KMS-11 (cell line): ENCODE data around the gene OLIG3.

Experiments
- H2AFZ ChIP-seq: fragments of 200-600 bp; sonication (generic); 2 replicates; pipeline ENCODE4 v1.6.1; 2016; ENCODE audit warnings: antibody characterized with exemption, mixed run types, low read depth
- H3K27ac ChIP-seq: fragments of 200-600 bp; sonication (generic); 2 replicates; pipeline ENCODE4 v1.6.1; 2016; ENCODE audit warnings: mild to moderate bottlenecking, mixed run types
- H3K27me3 ChIP-seq: fragments of 200-600 bp; sonication (generic); 2 replicates; pipeline ENCODE4 v1.6.1; 2017; ENCODE audit warnings: mild to moderate bottlenecking, low read depth, mixed run types, moderate library complexity; ENCODE audit not compliant: insufficient read depth
- H3K36me3 ChIP-seq: fragments of 200-600 bp; sonication (generic); 2 replicates; pipeline ENCODE4 v1.6.1; 2017; ENCODE audit warnings: mild to moderate bottlenecking, mixed run types; ENCODE audit not compliant: insufficient read depth
- H3K4me1 ChIP-seq: fragments of 200-600 bp; sonication (generic); 2 replicates; pipeline ENCODE4 v1.6.1; 2016; ENCODE audit warnings: mild to moderate bottlenecking, low read depth, mixed run types; ENCODE audit not compliant: poor library complexity, severe bottlenecking
- H3K4me2 ChIP-seq: fragments of 200-600 bp; sonication (generic); 2 replicates; pipeline ENCODE4 v1.7.0; 2016; ENCODE audit warnings: mild to moderate bottlenecking, mixed run types
- H3K4me3 ChIP-seq: fragments of 200-600 bp; sonication (generic); IDR thresholded peaks from 2 replicates; pipeline ENCODE4 v1.6.1; 2017; ENCODE audit warnings: low read depth, low read length, mixed read lengths; ENCODE audit not compliant: insufficient read depth
- H3K79me2 ChIP-seq: fragments of 200-600 bp; sonication (generic); 2 replicates; pipeline ENCODE4 v1.6.1; 2016; ENCODE audit warnings: low read depth, mixed run types; ENCODE audit not compliant: insufficient read depth
- H3K9ac ChIP-seq: fragments of 200-600 bp; sonication (generic); 2 replicates; pipeline ENCODE4 v1.6.1; 2016; ENCODE audit warnings: mild to moderate bottlenecking, mixed run types
- H4K20me1 ChIP-seq: fragments of 200-600 bp; sonication (generic); 2 replicates; pipeline ENCODE4 v1.6.1; 2016; ENCODE audit warnings: mild to moderate bottlenecking, mixed run types; ENCODE audit not compliant: insufficient read depth
- CTCF ChIP-seq: fragments of 200-600 bp; sonication (generic); conservative IDR thresholded peaks from 2 replicates; pipeline ENCODE4 v1.6.1; 2017; ENCODE audit warnings: low read depth, mild to moderate bottlenecking, antibody characterized with exemption, low read length, moderate library complexity, mixed read lengths

Gene OLIG3

GRCh38 chr6:137494281-137494987 lies at the start of gene OLIG3:
Gene OLIG3 (minus strand): TSS chr6:137494394. CDS start chr6:137494170, 224 bp downstream.
- H3K4me1 ChIP-seq: no peaks in the 10 kb centered on the region
- H3K4me2 ChIP-seq: no peak within 1 kb of the TSS
- no peaks in the 10 kb centered on the region for H3K36me3 ChIP-seq
- TF ChIP-seq CTCF: no peak
- H3K27ac ChIP-seq: no peak within 1 kb of the TSS
- H2AFZ ChIP-seq: no peak within 1 kb of the TSS
- H4K20me1 ChIP-seq: no peaks in the 10 kb centered on the region
- no peak within 1 kb of the TSS for H3K4me3 ChIP-seq
- no peaks in the 10 kb centered on the region for H3K79me2 ChIP-seq
- H3K27me3 ChIP-seq: no peaks in the 10 kb centered on the region
- H3K9ac ChIP-seq: no peak within 1 kb of the TSS

GRCh38 chr6:137543114-137543513 lies 48.9 kb upstream of the OLIG3 start:
- Histone ChIP-seq H3K27me3 (no peaks in the 10 kb centered on the region), H3K79me2 (no peaks in the 10 kb centered on the region), H3K4me1 (no peaks in the 10 kb centered on the region), H3K36me3 (no peaks in the 10 kb centered on the region), H2AFZ (no peak overlapping the region), H3K4me2 (no peak overlapping the region), H3K27ac (no peak overlapping the region), H3K4me3 (no peak overlapping the region), H4K20me1 (no peaks in the 10 kb centered on the region), H3K9ac (no peak overlapping the region)
- no peak for TF ChIP-seq CTCF

GRCh38 chr6:137542713-137543112 lies 48.5 kb upstream of the OLIG3 start:
- no peak overlapping the region for H3K9ac ChIP-seq
- H2AFZ ChIP-seq: no peak overlapping the region
- no peak overlapping the region for H3K4me3 ChIP-seq
- no peak for TF ChIP-seq CTCF
- H3K4me1 ChIP-seq: no peaks in the 10 kb centered on the region
- no peaks in the 10 kb centered on the region for H3K36me3 ChIP-seq
- no peak overlapping the region for H3K4me2 ChIP-seq
- H4K20me1 ChIP-seq: no peaks in the 10 kb centered on the region
- H3K79me2 ChIP-seq: no peaks in the 10 kb centered on the region
- H3K27me3 ChIP-seq: no peaks in the 10 kb centered on the region
- H3K27ac ChIP-seq: no peak overlapping the region

- no peak overlapping the region for H2AFZ ChIP-seq
- H3K79me2 ChIP-seq: no peaks in the 10 kb centered on the region
- no peak overlapping the region for H3K9ac ChIP-seq
- no peak overlapping the region for H3K4me2 ChIP-seq
- H3K27ac ChIP-seq: no peak overlapping the region
- no peak overlapping the region for H3K4me3 ChIP-seq
- no peaks in the 10 kb centered on the region for H3K27me3 ChIP-seq
- H3K36me3 ChIP-seq: no peaks in the 10 kb centered on the region
- no peaks in the 10 kb centered on the region for H3K4me1 ChIP-seq
- TF ChIP-seq CTCF: no peak
- H4K20me1 ChIP-seq: no peaks in the 10 kb centered on the region
Measured at GRCh38 chr6:137541534-137542063, 47.4 kb upstream of the OLIG3 start.
